ENCODE results near the gene FHIT. TPM values are rescaled to one million over a fixed set of nuclear protein-coding genes. Genes with fewer than 3 reads are reported as not detected.
A peak's percentile ranks its signal among the peaks of the same experiment; 100 is the strongest.

FHIT gene
- total and polyA plus RNA-seq, 2 of the 4 experiments (the other 2 are of a cell fraction): 0.07 TPM; not detected in 1

DNA sequence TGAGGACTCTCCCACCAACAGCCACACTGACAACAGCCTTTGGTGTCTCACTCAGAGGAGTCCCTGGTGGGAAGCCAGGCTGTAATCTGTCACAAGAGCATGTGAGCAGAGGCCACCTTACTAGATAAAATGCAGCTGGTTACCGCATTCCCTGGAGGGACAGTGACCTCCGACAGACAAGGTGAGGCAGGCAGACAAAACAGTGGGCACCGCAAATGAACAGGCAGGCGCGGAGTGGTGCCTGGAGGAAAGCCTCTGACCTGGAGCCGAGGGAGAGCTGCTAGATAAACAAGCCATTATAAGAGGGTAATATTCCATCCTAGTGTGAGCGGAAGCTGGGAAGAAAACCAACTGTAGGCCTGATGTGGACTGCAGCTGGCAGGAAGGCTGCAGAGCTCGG is 736.4 kb downstream of the FHIT start:
- CTCF ChIA-PET: no interaction called here

More for the DNA sequence above, 736.4 kb downstream of the FHIT start:
- Histone ChIP-seq H3K27ac (ENCODE audit: insufficient read depth, low read length) (no peak overlapping the region), H2BK20ac (ENCODE audit: low read depth, low read length) (no peak overlapping the region), H4K8ac (ENCODE audit: low read depth in 2 of 2, low read length in 2 of 2) (no peak overlapping the region), H3K23ac (ENCODE audit: low read depth, low read length) (no peak overlapping the region), H2AK5ac (ENCODE audit: low read depth, low read length) (no peak overlapping the region), H3K36me3 (ENCODE audit: control insufficient read depth, insufficient read depth, low read length) (no peaks in the 10 kb centered on the region), H2BK120ac (ENCODE audit: low read depth, low read length) (no peak overlapping the region), H3K14ac (replicated peaks; ENCODE audit: low read depth, low read length) (no peak overlapping the region), H2AFZ (replicated peaks; ENCODE audit: low read length, poor library complexity) (peak overlapping the region; percentile 23), H3K9me3 (ENCODE audit: control insufficient read depth, insufficient read depth, low read length) (no peaks in the 10 kb centered on the region), H2BK5ac (ENCODE audit: low read depth, low read length, poor library complexity, severe bottlenecking) (no peak overlapping the region), H4K5ac (ENCODE audit: low read depth, low read length) (no peak overlapping the region), H3K9me1 (ENCODE audit: insufficient read depth, low read length) (no peaks in the 10 kb centered on the region), H3K4me2 (ENCODE audit: low read depth, low read length) (no peak overlapping the region), H2BK15ac (ENCODE audit: low read depth, low read length) (no peak overlapping the region), H3K56ac (ENCODE audit: extremely low read depth, insufficient read depth, low read length) (no peak overlapping the region), H2AK9ac (replicated peaks; ENCODE audit: low read depth, low read length, poor library complexity) (no peak overlapping the region), H3K79me1 (ENCODE audit: low read depth in 1 of 2, low read length in 2 of 2) (no peaks in the 10 kb centered on the region), H3K4me3 (ENCODE audit: insufficient read depth, low read depth, low read length) (no peak overlapping the region), H4K20me1 (ENCODE audit: insufficient read depth, low read length) (no peaks in the 10 kb centered on the region), H3K4me1 (ENCODE audit: control insufficient read depth, insufficient read depth, low read length) (no peaks in the 10 kb centered on the region), H4K91ac (ENCODE audit: insufficient read depth, low read depth, low read length) (no peak overlapping the region), H3K27me3 (ENCODE audit: control insufficient read depth, insufficient read depth, low read length) (no peaks in the 10 kb centered on the region), H3K18ac (ENCODE audit: low read depth, low read length) (no peak overlapping the region), H3K9ac (ENCODE audit: low read depth, low read length) (no peak overlapping the region), H3K4ac (ENCODE audit: low read depth, low read length) (no peak overlapping the region)
- BruUV-seq (replicated peaks): no TSS peak
- no peak for DNase-seq
- dilution Hi-C loops (cut with HindIII; ENCODE audit: low sequenced_read_pairs, unreplicated experiment): no loop called here
- TF ChIP-seq CEBPB (IDR thresholded peaks at IDR 0.05; ENCODE audit: low read depth, low read length) (no peak), POLR2A (IDR thresholded peaks at IDR 0.05; ENCODE audit: low read depth, low read length) (no peak), BHLHE40 (IDR thresholded peaks at IDR 0.05; ENCODE audit: low read depth, low read length) (no peak), NFE2L2 (IDR thresholded peaks at IDR 0.05; ENCODE audit: low read depth, low read length) (no peak), RFX5 (IDR thresholded peaks at IDR 0.05; ENCODE audit: low read depth, low read length) (no peak), USF2 (IDR thresholded peaks at IDR 0.05; ENCODE audit: low read depth, low read length) (no peak), MXI1 (IDR thresholded peaks at IDR 0.05; ENCODE audit: borderline replicate concordance, low read depth, low read length) (no peak), FOS (IDR thresholded peaks at IDR 0.05; ENCODE audit: low read depth, low read length) (no peak), SMC3 (IDR thresholded peaks at IDR 0.05; ENCODE audit: low read depth, low read length) (no peak), RAD21 (IDR thresholded peaks at IDR 0.05; ENCODE audit: low read length) (no peak), RCOR1 (IDR thresholded peaks at IDR 0.05; ENCODE audit: insufficient replicate concordance, low read length) (no peak), ELK1 (IDR thresholded peaks at IDR 0.05; ENCODE audit: borderline replicate concordance, low read depth, low read length) (no peak), CHD1 (IDR thresholded peaks at IDR 0.05; ENCODE audit: low read depth, low read length) (no peak)
- POLR2A ChIA-PET (ENCODE audit: unreplicated experiment): no interaction called here
- 37% methylated on average over 3 of the region's 8 CpGs; no CpG with 5 or more reads in 1 of the 2 experiments for WGBS, 2 experiments (ENCODE audit: extremely low coverage in 2 of 2, insufficient read length in 1 of 2)
- no peak for ATAC-seq (ENCODE audit: low read depth)
- intact Hi-C loops (cut with micrococcal nuclease): no loop called here
- in situ Hi-C loops (cut with MboI; ENCODE audit: low sequenced_read_pairs): no loop called here
